Cardiac muscle cell (in vitro differentiated cells and primary cell): ENCODE data around the gene NPAS4. TPM values are rescaled to one million over a fixed set of nuclear protein-coding genes. Genes with fewer than 3 reads are reported as not detected.
A peak's percentile ranks its signal among the peaks of the same experiment; 100 is the strongest.
"Not testable (repeated sequence)": the region's sequence is repeated elsewhere in the genome, so short reads cannot be mapped to it uniquely, and the experiment has no call there.

Source experiments
- DNase-seq, 2 donors: peaks; one replicate each; pipeline versions ENCODE4 v3.0.0 to v3.0.0-alpha.2; 2010 to 2017; ENCODE audit warnings: low read depth in 1 of 2, low spot score in 1 of 2
- H3K27ac ChIP-seq: fragments of 200-600 bp; sonication (generic); 2 replicates; pipeline ENCODE4 v1.5.1; 2016
- H3K27me3 ChIP-seq: fragments of 200-600 bp; sonication (generic); 2 replicates; pipeline ENCODE4 v1.6.0; 2016; ENCODE audit warnings: control low read depth
- H3K36me3 ChIP-seq: fragments of 200-600 bp; sonication (generic); 2 replicates; pipeline ENCODE4 v1.5.1; 2016; ENCODE audit warnings: control low read depth
- H3K4me1 ChIP-seq: fragments of 200-600 bp; sonication (generic); 2 replicates; pipeline ENCODE4 v1.8.1; 2017; ENCODE audit warnings: low read depth, mild to moderate bottlenecking, mixed run types
- H3K4me3 ChIP-seq: fragments of 200-600 bp; sonication (generic); 2 replicates; pipeline ENCODE4 v1.5.1; 2016; ENCODE audit warnings: mild to moderate bottlenecking
- H3K9me3 ChIP-seq: fragments of 200-600 bp; sonication (generic); 2 replicates; pipeline ENCODE4 v1.5.1; 2017; ENCODE audit warnings: low read depth, mild to moderate bottlenecking, control low read depth
- polyA plus RNA-seq: library from polyadenylated mRNA; unstranded; fragments of >200 nt; fragmentation: Nextera tagmentation; extraction: Ambion mirVana; gene quantifications from 2 replicates; pipeline ENCODE4 v1.2.1, GENCODE V29; 2016
- total RNA-seq: library from RNA; depleted of rRNA; stranded (reverse); fragments of >200 nt; gene quantifications from 2 replicates; pipeline ENCODE4 v1.2.3, GENCODE V29; 2016
- TF ChIP-seq, protein P1 (sequence below): IDR thresholded peaks from 2 replicates; pipeline ENCODE4 v1.5.1; 2012; ENCODE audit warnings: low read depth, mild to moderate bottlenecking, low read length

The NPAS4 gene
- total and polyA plus RNA-seq, 2 experiments from 2014 or later, result 1.2 TPM; not detected in 1

DNA sequence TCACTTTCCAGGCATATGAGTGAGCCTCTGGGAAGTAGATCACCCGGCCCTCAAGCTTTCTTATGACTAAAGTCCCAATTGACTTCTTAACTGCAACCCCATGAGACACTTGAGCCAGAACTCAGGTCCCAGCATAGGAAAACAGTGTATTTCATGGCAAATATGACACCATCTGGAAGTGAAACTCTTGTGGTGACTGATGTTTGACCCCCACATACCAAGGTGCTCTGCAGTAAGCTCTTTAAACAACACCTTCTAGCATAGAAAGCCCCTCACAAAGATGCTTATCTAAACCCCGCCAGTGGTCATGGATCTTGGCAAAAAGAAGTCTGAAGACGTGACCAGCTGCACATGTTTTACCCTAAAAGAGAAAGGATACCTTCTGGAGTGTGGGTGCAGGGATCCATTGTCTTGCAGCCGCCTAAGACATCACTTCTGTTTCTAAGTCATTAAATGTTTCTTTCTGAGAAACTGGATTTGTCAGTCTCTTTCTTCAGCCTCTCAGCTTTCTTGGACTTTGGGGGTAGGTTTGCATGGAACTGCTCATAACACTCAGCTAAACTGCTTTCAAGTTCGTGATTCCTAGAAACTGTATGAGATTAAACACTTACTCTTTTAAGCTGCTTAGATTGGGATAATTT lies 38.4 kb downstream of the NPAS4 start:
- TF ChIP-seq, protein P1, sequence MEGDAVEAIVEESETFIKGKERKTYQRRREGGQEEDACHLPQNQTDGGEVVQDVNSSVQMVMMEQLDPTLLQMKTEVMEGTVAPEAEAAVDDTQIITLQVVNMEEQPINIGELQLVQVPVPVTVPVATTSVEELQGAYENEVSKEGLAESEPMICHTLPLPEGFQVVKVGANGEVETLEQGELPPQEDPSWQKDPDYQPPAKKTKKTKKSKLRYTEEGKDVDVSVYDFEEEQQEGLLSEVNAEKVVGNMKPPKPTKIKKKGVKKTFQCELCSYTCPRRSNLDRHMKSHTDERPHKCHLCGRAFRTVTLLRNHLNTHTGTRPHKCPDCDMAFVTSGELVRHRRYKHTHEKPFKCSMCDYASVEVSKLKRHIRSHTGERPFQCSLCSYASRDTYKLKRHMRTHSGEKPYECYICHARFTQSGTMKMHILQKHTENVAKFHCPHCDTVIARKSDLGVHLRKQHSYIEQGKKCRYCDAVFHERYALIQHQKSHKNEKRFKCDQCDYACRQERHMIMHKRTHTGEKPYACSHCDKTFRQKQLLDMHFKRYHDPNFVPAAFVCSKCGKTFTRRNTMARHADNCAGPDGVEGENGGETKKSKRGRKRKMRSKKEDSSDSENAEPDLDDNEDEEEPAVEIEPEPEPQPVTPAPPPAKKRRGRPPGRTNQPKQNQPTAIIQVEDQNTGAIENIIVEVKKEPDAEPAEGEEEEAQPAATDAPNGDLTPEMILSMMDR, result no peak
- Histone ChIP-seq H3K36me3 (no peaks in the 10 kb centered on the region), H3K4me1 (no peaks in the 10 kb centered on the region), H3K9me3 (no peaks in the 10 kb centered on the region), H3K27me3 (no peaks in the 10 kb centered on the region), H3K4me3 (no peak overlapping the region), H3K27ac (no peak overlapping the region)
- no peak for DNase-seq

DNA sequence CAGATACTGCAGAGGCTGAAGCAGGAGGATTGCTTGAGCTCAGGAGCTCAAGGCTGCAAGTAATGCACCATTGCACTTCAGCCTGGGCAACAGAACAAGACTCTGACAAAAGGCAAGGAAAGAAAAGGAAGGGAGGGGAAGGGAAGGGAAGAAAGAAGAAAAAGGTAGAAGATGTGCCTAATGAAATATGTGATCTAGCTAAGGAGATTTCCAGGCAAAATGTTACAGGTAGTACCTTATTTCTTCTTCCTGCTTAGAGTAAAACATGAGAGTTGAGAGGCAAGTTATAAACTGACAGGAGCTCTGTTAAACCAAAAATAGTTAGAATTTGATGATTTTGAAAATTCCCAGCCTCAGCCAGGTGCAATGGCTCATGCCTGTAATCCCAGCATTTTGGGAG lies 41.2 kb downstream of the NPAS4 start:
- TF ChIP-seq, protein P1, result no peak
- Histone ChIP-seq H3K36me3 (no peaks in the 10 kb centered on the region), H3K27me3 (no peaks in the 10 kb centered on the region), H3K9me3 (no peaks in the 10 kb centered on the region), H3K27ac (no peak overlapping the region), H3K4me1 (no peaks in the 10 kb centered on the region), H3K4me3 (no peak overlapping the region)
- DNase-seq, result no peak

DNA sequence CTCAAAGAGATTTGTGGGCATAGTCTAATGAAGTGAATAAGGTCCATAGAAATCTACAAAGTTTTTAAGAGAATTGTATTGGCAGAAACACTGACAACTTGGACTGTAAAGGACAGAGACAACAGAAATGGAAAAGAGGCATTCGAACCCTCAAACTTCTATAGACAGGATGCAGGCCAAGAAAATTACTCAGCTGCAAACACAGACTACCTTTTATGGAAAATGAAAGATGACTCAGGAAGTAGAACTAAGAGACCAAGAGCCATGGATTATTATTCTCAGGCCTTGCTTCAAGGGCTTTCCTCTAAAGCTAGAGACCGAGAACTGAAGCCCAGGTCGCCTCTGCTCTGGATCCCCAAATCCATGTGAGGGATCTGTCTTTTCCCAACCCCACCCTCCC lies 42.1 kb downstream of the NPAS4 start:
- no peaks in the 10 kb centered on the region for H3K27me3 ChIP-seq
- no peak for DNase-seq
- TF ChIP-seq, protein P1, result no peak
- H3K9me3 ChIP-seq, result no peaks in the 10 kb centered on the region
- peaks cover 6% of the 10 kb centered on the region for H3K4me1 ChIP-seq
- no peak overlapping the region for H3K27ac ChIP-seq
- no peaks in the 10 kb centered on the region for H3K36me3 ChIP-seq
- no peak overlapping the region for H3K4me3 ChIP-seq

DNA sequence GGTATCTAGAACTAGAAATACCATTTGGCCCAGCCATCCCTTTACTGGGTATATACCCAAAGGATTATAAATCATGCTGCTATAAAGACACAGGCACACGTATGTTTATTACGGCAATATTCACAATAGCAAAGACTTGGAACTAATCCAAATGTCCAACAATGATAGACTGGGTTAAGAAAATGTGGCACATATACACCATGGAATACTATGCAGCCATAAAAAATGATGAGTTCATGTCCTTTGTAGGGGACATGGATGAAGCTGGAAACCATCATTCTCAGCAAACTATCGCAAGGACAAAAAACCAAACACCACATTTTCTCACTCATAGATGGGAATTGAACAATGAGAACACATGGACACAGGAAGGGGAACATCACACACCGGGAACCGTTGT lies 43.3 kb downstream of the NPAS4 start:
- not testable (repeated sequence) for H3K36me3 ChIP-seq, H3K27ac ChIP-seq, H3K4me1 ChIP-seq, H3K4me3 ChIP-seq, H3K9me3 ChIP-seq, DNase-seq, H3K27me3 ChIP-seq

DNA sequence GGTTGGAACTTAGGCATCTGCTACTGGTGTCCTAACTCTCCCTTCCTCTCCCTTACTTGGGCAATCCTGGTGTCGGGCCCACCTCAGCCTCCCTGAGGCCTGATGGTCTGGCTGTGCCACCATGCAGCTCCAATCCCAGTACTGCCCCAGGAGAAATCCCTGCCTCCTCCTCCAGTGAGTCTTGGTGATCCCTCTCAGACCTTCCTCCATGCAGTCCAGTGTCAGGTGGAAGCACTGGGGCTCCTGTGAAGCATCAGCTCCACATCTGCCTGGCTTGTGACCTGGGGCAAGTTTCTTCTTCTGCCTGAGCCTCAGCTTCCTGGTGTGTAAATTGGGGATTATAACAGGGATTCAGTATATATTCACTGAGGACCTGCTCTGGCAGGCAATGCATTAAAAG lies 44.1 kb downstream of the NPAS4 start:
- Histone ChIP-seq H3K36me3 (no peaks in the 10 kb centered on the region), H3K27ac (peak overlapping the region; percentile 52), H3K9me3 (no peaks in the 10 kb centered on the region), H3K27me3 (no peaks in the 10 kb centered on the region), H3K4me3 (no peak overlapping the region), H3K4me1 (peaks cover 7% of the 10 kb centered on the region)
- TF ChIP-seq, protein P1, result no peak
- no peak for DNase-seq

- peak overlapping the region; percentile 85 for H3K27ac ChIP-seq
- TF ChIP-seq, protein P1, result no peak
- no peaks in the 10 kb centered on the region for H3K36me3 ChIP-seq
- peak overlapping the region; percentile 46 for H3K4me3 ChIP-seq
- peaks cover 7% of the 10 kb centered on the region for H3K4me1 ChIP-seq
- H3K27me3 ChIP-seq, result no peaks in the 10 kb centered on the region
- DNase-seq, result no peak
- no peaks in the 10 kb centered on the region for H3K9me3 ChIP-seq
Observed at GRCh38 chr11:66465373-66466224, 44.8 kb downstream of the NPAS4 start.
